KG1 (cell line): Measurements from ENCODE around the gene CCL20.
"Not testable (repeated sequence)": the region's sequence is repeated elsewhere in the genome, so short reads cannot be mapped to it uniquely, and the experiment has no call there.

Source experiments
- DNase-seq: peaks from one replicate; lab custom pipeline; 2025; lab: John Stamatoyannopoulos, UW

CCL20 gene

DNA sequence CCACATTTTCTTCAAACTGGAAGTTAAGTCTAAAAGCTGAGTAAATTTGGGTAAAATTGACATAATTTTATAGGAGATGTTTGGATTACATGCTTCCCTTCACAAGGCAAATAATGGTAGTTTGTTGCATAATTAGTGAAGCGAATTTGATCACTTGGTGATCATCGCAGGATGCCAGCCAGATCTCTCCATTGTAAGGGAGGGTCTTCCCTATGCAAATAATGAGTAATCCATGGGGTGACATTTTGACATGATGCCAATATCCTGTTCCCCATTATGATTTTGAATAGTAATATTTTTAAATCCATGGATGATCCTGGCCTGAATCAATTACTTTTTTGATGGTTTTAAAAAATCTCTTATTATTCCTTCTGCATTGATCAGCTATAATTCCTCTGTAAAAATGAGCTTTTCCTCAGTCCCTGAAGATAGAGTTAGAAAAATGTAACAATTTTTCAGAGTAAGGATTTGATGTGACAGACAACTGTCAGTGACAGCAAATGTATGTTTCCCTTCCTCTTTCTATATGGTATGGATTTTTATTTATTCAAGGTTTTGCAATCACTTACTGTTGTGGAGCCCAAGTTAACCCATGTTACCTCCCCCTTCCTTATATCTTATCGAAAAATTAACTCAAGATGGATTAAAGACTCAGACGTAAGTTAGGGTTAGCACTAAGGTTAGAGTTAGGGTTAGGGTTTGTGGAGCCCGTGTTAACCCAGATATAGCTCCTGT lies 21.4 kb downstream of the CCL20 start:
- DNase-seq: no peak

GRCh38 chr2:227839339-227840129 lies 25.9 kb downstream of the CCL20 start:
- not testable (repeated sequence) for DNase-seq

- no peak for DNase-seq
Observed at GRCh38 chr2:227846831-227847230, 33.2 kb downstream of the CCL20 start.

DNA sequence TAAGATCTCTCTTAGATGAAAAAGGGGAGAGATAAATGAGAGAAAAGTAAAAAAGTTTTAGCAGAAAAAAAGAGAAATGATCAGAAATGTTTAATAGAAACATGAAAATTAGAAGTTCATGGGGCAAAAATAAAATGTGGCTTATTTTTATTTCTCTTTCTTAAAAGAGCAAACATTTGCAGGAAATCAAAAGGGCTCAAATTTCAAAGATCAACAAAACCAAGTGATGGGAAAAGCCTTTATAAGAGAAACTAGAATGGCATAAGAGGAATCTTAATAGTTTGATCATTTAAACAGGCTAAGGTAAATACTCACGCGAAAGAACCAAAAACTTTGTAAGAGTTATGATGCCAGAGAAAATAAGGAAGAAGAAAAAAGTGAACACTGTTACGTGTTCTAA lies 34.5 kb downstream of the CCL20 start:
- DNase-seq: no peak

GRCh38 chr2:227848586-227848985 lies 34.9 kb downstream of the CCL20 start:
- DNase-seq: no peak

- DNase-seq: no peak
Observed at GRCh38 chr2:227849906-227850305, 36.3 kb downstream of the CCL20 start.

GRCh38 chr2:227853204-227853629 lies 39.6 kb downstream of the CCL20 start:
- no peak for DNase-seq

DNA sequence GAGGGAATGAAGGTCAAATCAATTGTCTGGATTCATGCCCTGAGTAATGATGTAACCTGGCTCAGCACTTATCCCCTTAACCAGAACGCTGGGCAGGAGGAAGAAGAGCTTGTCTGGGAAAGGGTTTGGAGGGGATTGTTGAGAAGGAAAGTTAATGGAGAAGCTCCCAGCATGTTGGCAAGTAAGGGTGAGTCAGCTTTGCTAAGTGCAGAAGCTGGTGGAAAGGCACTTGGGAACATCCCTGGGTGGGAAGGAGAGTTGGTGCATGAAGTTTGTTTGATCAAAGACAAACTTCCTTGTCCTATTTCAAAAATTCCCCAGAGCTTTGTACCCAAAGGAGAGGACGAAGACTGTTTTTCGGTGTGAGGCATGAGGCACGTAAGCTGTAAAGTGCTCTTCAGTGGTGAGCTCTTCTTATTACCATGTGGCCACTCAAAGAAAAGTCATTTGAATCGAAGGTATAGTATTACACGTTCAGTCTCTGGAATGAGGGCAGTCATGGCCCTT lies 40.2 kb downstream of the CCL20 start:
- no peak for DNase-seq

DNA sequence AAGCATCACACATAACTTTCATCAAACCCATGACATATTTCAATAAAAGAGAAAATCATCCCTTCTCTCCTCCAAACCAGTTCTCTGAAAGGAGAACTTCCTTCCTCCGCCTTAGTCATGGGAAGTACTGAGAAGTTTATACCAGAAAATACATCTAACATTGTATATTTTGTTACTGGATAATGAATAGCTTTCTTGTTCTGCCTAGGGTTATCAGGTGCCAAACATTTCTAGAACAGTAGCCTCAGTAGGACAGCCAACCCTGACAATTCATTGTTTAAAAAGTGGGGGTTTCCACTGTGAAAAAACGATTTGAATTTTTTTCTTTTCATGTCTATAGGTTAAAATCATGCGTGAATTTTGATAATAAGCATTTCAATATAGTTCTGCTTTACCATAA lies 41.8 kb downstream of the CCL20 start:
- no peak for DNase-seq

DNA sequence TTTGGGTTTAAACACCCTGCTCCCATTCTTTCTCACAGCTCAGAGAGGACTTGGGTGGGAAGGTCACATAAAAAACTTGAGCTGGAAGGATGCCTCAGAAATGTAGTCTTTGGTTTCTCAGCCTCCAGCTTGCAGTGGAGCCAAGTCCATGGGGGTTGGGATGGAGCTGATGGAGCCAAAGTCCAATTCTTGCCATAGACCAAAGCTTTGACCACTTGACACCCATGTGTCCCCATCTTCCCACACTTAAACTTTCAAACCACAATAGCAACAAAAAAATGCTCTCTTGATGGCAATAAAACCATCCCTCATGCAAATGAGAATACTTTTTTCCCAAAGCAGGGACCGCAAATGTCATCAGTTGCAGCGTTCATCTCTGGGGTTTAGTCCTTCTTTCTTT lies 43.1 kb downstream of the CCL20 start:
- DNase-seq: no peak

DNA sequence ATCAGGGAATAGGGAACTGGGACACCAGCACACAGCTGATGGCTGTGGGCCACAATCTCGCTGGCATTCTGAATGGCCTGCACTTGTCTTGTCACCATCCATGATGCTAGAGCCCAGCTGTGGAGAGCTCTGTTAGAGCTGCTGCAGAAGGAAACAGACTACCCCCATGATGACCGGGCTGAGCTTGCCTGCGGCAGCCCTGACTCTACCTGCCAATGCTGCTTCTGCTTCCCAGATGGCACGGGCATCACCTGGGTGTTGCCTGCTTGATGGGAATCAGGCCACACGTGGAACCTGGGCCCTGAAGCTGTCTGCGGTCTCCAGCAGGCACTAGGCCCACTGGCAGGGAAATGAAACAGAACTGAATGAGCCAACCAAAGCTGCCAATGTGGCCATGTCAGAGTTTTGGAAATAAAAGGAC lies 46.6 kb downstream of the CCL20 start:
- no peak for DNase-seq

- no peak for DNase-seq
Observed at GRCh38 chr2:227861011-227861410, 47.4 kb downstream of the CCL20 start.

GRCh38 chr2:227862227-227862740 lies 48.6 kb downstream of the CCL20 start:
- peak; percentile 3 for DNase-seq

GRCh38 chr2:227862741-227863588 lies 49.3 kb downstream of the CCL20 start:
- no peak for DNase-seq

DNA sequence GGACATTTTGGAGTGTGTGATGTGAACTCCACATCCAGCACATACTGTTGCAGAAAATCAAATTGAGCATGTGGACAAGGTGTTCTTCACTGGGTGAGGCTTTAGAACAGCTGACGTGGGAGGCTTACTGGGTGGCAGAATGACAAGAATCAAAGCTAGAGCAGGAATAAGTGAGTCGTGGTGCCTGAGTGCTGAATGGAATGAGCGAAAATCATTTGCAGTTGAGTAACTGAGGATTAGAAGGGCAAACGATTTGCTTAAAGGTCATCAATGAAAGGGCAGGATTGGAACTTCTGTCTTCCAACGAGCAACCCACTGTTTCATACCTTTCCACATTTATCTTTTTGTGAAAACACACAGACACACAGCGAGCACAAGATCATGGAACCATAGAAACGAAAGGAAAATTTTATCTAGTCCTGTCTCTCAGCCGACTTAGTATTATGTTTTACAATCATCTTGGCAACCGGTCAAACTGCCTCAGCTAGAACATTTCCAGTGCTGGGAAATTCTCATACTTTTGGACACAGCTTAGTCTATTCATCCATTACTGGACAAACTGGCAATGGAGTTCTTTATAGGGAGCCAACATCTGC lies 50.6 kb downstream of the CCL20 start:
- no peak for DNase-seq

GRCh38 chr2:227865291-227865690 lies 51.6 kb downstream of the CCL20 start:
- no peak for DNase-seq
